ENCODE data around the gene FBN2. TPM values are rescaled to one million over a fixed set of nuclear protein-coding genes. Genes with fewer than 3 reads are reported as not detected.

The FBN2 gene
- polyA plus RNA-seq, 1 donor from 2014 or later: not detected

- Mint-ChIP-seq H3K36me3 (no peaks in the 10 kb centered on the region), H3K4me3 (no peak overlapping the region), H3K4me1 (no peaks in the 10 kb centered on the region), H3K9me3 (peaks cover 0 to 7% (median 5%) of the 10 kb centered on the region in 3 donors), H3K27ac (no peak overlapping the region), H3K27me3 (peaks cover 12% of the 10 kb centered on the region)
These were observed 989 bp upstream of the FBN2 start for GRCh38 chr5:128539038-128539429.

GRCh38 chr5:128538250-128539037 is 399 bp upstream of the FBN2 start:
- no peaks in the 10 kb centered on the region for H3K4me1 Mint-ChIP-seq
- H3K36me3 Mint-ChIP-seq: no peaks in the 10 kb centered on the region
- peaks cover 0 to 4% (median 0%) of the 10 kb centered on the region in 3 donors for H3K9me3 Mint-ChIP-seq
- H3K4me3 Mint-ChIP-seq: peak overlapping the region in 1 of 4 donors; percentile 39
- H3K27me3 Mint-ChIP-seq: peaks cover 12% of the 10 kb centered on the region
- no peak overlapping the region for H3K27ac Mint-ChIP-seq

GRCh38 chr5:128537221-128537999 is 635 bp downstream of the FBN2 start:
- Mint-ChIP-seq H3K27ac (no peak overlapping the region), H3K4me1 (no peaks in the 10 kb centered on the region), H3K27me3 (peaks cover 12% of the 10 kb centered on the region), H3K9me3 (no peaks in the 10 kb centered on the region), H3K36me3 (no peaks in the 10 kb centered on the region), H3K4me3 (no peak overlapping the region)

GRCh38 chr5:128536254-128537220 is 1.5 kb downstream of the FBN2 start:
- Mint-ChIP-seq H3K27me3 (peaks cover 12% of the 10 kb centered on the region), H3K27ac (no peak overlapping the region), H3K9me3 (no peaks in the 10 kb centered on the region), H3K36me3 (no peaks in the 10 kb centered on the region), H3K4me1 (no peaks in the 10 kb centered on the region), H3K4me3 (no peak overlapping the region)

GRCh38 chr5:128535251-128535650 is 2.8 kb downstream of the FBN2 start:
- H3K4me1 Mint-ChIP-seq: no peaks in the 10 kb centered on the region
- H3K9me3 Mint-ChIP-seq: no peaks in the 10 kb centered on the region

GRCh38 chr5:128534726-128535125 is 3.3 kb downstream of the FBN2 start:
- Mint-ChIP-seq H3K4me3 (no peak overlapping the region), H3K27me3 (peaks cover 12% of the 10 kb centered on the region), H3K9me3 (no peaks in the 10 kb centered on the region), H3K36me3 (no peaks in the 10 kb centered on the region), H3K4me1 (no peaks in the 10 kb centered on the region), H3K27ac (no peak overlapping the region)

More at GRCh38 chr5:128535251-128535650, 2.8 kb downstream of the FBN2 start:
- H3K36me3 Mint-ChIP-seq: no peaks in the 10 kb centered on the region
- H3K27me3 Mint-ChIP-seq: peaks cover 12% of the 10 kb centered on the region
- no peak overlapping the region for H3K27ac Mint-ChIP-seq
- no peak overlapping the region for H3K4me3 Mint-ChIP-seq

GRCh38 chr5:128532776-128533175 is 5.3 kb downstream of the FBN2 start:
- no peaks in the 10 kb centered on the region for H3K9me3 Mint-ChIP-seq
- H3K27ac Mint-ChIP-seq: no peak overlapping the region
- no peak overlapping the region for H3K4me3 Mint-ChIP-seq
- H3K4me1 Mint-ChIP-seq: no peaks in the 10 kb centered on the region
- H3K27me3 Mint-ChIP-seq: peaks cover 10% of the 10 kb centered on the region
- H3K36me3 Mint-ChIP-seq: no peaks in the 10 kb centered on the region

- Mint-ChIP-seq H3K27ac (no peak overlapping the region), H3K9me3 (no peaks in the 10 kb centered on the region), H3K4me3 (peak overlapping the region in 1 of 4 donors; percentile 40), H3K36me3 (no peaks in the 10 kb centered on the region), H3K4me1 (no peaks in the 10 kb centered on the region), H3K27me3 (peaks cover 10% of the 10 kb centered on the region)
These were observed 5.9 kb downstream of the FBN2 start for GRCh38 chr5:128532127-128532526.

- no peak overlapping the region for H3K4me3 Mint-ChIP-seq
- no peaks in the 10 kb centered on the region for H3K27me3 Mint-ChIP-seq
- H3K4me1 Mint-ChIP-seq: no peaks in the 10 kb centered on the region
- H3K9me3 Mint-ChIP-seq: no peaks in the 10 kb centered on the region
- no peak overlapping the region for H3K27ac Mint-ChIP-seq
- no peaks in the 10 kb centered on the region for H3K36me3 Mint-ChIP-seq
These were observed 9.3 kb downstream of the FBN2 start for GRCh38 chr5:128528637-128529255.

- Mint-ChIP-seq H3K4me1 (no peaks in the 10 kb centered on the region), H3K9me3 (peaks cover 0 to 1% (median 0%) of the 10 kb centered on the region in 3 donors), H3K36me3 (no peaks in the 10 kb centered on the region), H3K27me3 (no peaks in the 10 kb centered on the region), H3K4me3 (no peak overlapping the region), H3K27ac (no peak overlapping the region)
These were observed 9.9 kb downstream of the FBN2 start for GRCh38 chr5:128528126-128528525.

GRCh38 chr5:128527077-128527476 is 11.0 kb downstream of the FBN2 start:
- no peak overlapping the region for H3K27ac Mint-ChIP-seq
- no peak overlapping the region for H3K4me3 Mint-ChIP-seq
- no peaks in the 10 kb centered on the region for H3K36me3 Mint-ChIP-seq

GRCh38 chr5:128522336-128522735 is 15.7 kb downstream of the FBN2 start:
- H3K4me1 Mint-ChIP-seq: no peaks in the 10 kb centered on the region
- H3K9me3 Mint-ChIP-seq: peaks cover 0 to 3% (median 0%) of the 10 kb centered on the region in 3 donors
- H3K36me3 Mint-ChIP-seq: no peaks in the 10 kb centered on the region
- no peaks in the 10 kb centered on the region for H3K27me3 Mint-ChIP-seq
- H3K4me3 Mint-ChIP-seq: no peak overlapping the region
- no peak overlapping the region for H3K27ac Mint-ChIP-seq

More at GRCh38 chr5:128527077-128527476, 11.0 kb downstream of the FBN2 start:
- Mint-ChIP-seq H3K4me1 (no peaks in the 10 kb centered on the region), H3K9me3 (peaks cover 0 to 1% (median 0%) of the 10 kb centered on the region in 3 donors), H3K27me3 (no peaks in the 10 kb centered on the region)

- Mint-ChIP-seq H3K4me1 (no peaks in the 10 kb centered on the region), H3K4me3 (no peak overlapping the region), H3K27ac (no peak overlapping the region), H3K9me3 (peaks cover 0 to 3% (median 0%) of the 10 kb centered on the region in 3 donors), H3K27me3 (no peaks in the 10 kb centered on the region), H3K36me3 (no peaks in the 10 kb centered on the region)
These were observed 18.2 kb downstream of the FBN2 start for GRCh38 chr5:128519827-128520226.

- H3K36me3 Mint-ChIP-seq: peaks cover under 1% of the 10 kb centered on the region
- no peak overlapping the region for H3K27ac Mint-ChIP-seq
- H3K27me3 Mint-ChIP-seq: no peaks in the 10 kb centered on the region
- H3K4me1 Mint-ChIP-seq: no peaks in the 10 kb centered on the region
- H3K4me3 Mint-ChIP-seq: no peak overlapping the region
- peaks cover 0 to 4% (median 0%) of the 10 kb centered on the region in 3 donors for H3K9me3 Mint-ChIP-seq
These were observed 21.1 kb downstream of the FBN2 start for GRCh38 chr5:128516978-128517377.
